ENCODE measurements around the gene TIMM21.

TIMM21 gene

GRCh38 chr18:74186661-74187060 is 38.3 kb downstream of the TIMM21 start:
- no peaks in the 10 kb centered on the region for H3K36me3 Mint-ChIP-seq (ENCODE audit: low read depth)
- H3K4me1 Mint-ChIP-seq (ENCODE audit: low read depth) = no peaks in the 10 kb centered on the region
- H3K9me3 Mint-ChIP-seq = no peaks in the 10 kb centered on the region
- H3K27me3 Mint-ChIP-seq = peaks cover 17% of the 10 kb centered on the region
- H3K4me3 Mint-ChIP-seq = no peak overlapping the region
- H3K27ac Mint-ChIP-seq = no peak overlapping the region
- intact Hi-C loops (cut with micrococcal nuclease) = no loop called here

- intact Hi-C loops (cut with micrococcal nuclease) = no loop called here
- Mint-ChIP-seq H3K27me3 (peaks cover 23% of the 10 kb centered on the region), H3K9me3 (no peaks in the 10 kb centered on the region)
Observed at GRCh38 chr18:74190086-74190485, 41.8 kb downstream of the TIMM21 start.

GRCh38 chr18:74191577-74191976 is 43.3 kb downstream of the TIMM21 start:
- peaks cover 20% of the 10 kb centered on the region for H3K27me3 Mint-ChIP-seq
- H3K9me3 Mint-ChIP-seq = no peaks in the 10 kb centered on the region
- intact Hi-C loops (cut with micrococcal nuclease) = no loop called here
- H3K36me3 Mint-ChIP-seq (ENCODE audit: low read depth) = no peaks in the 10 kb centered on the region
- H3K4me1 Mint-ChIP-seq (ENCODE audit: low read depth) = no peaks in the 10 kb centered on the region
- H3K27ac Mint-ChIP-seq = no peak overlapping the region
- H3K4me3 Mint-ChIP-seq = no peak overlapping the region

More at GRCh38 chr18:74190086-74190485, 41.8 kb downstream of the TIMM21 start:
- no peaks in the 10 kb centered on the region for H3K36me3 Mint-ChIP-seq (ENCODE audit: low read depth)
- H3K4me1 Mint-ChIP-seq (ENCODE audit: low read depth) = no peaks in the 10 kb centered on the region
- H3K4me3 Mint-ChIP-seq = no peak overlapping the region
- no peak overlapping the region for H3K27ac Mint-ChIP-seq

- Mint-ChIP-seq H3K9me3 (no peaks in the 10 kb centered on the region), H3K4me3 (no peak overlapping the region), H3K4me1 (ENCODE audit: low read depth) (no peaks in the 10 kb centered on the region), H3K36me3 (ENCODE audit: low read depth) (no peaks in the 10 kb centered on the region), H3K27ac (no peak overlapping the region), H3K27me3 (peaks cover 17% of the 10 kb centered on the region)
- intact Hi-C loops (cut with micrococcal nuclease) = loop anchor here (1.0 kb wide), 1 partner anchor 300 kb away; no protein-coding TSS in a partner anchor
Observed at GRCh38 chr18:74194691-74195090, 46.4 kb downstream of the TIMM21 start.

- Mint-ChIP-seq H3K36me3 (ENCODE audit: low read depth) (no peaks in the 10 kb centered on the region), H3K9me3 (no peaks in the 10 kb centered on the region), H3K4me1 (ENCODE audit: low read depth) (peaks cover 12% of the 10 kb centered on the region), H3K27me3 (peaks cover 13% of the 10 kb centered on the region), H3K4me3 (peak overlapping the region; percentile 13), H3K27ac (no peak overlapping the region)
- intact Hi-C loops (cut with micrococcal nuclease) = loop anchor here (1.0 kb wide), 2 partner anchors 146 to 356 kb away; no protein-coding TSS in a partner anchor
Observed at GRCh38 chr18:74196220-74197119, 48.1 kb downstream of the TIMM21 start.

- no peaks in the 10 kb centered on the region for H3K36me3 Mint-ChIP-seq (ENCODE audit: low read depth)
- peaks cover 12% of the 10 kb centered on the region for H3K4me1 Mint-ChIP-seq (ENCODE audit: low read depth)
- no peak overlapping the region for H3K27ac Mint-ChIP-seq
- intact Hi-C loops (cut with micrococcal nuclease) = no loop called here
- no peak overlapping the region for H3K4me3 Mint-ChIP-seq
- no peaks in the 10 kb centered on the region for H3K9me3 Mint-ChIP-seq
- peaks cover 12% of the 10 kb centered on the region for H3K27me3 Mint-ChIP-seq
Observed at GRCh38 chr18:74197705-74198341, 49.5 kb downstream of the TIMM21 start.

- no peak overlapping the region for H3K27ac Mint-ChIP-seq
- H3K36me3 Mint-ChIP-seq (ENCODE audit: low read depth) = no peaks in the 10 kb centered on the region
- peaks cover 12% of the 10 kb centered on the region for H3K27me3 Mint-ChIP-seq
- H3K9me3 Mint-ChIP-seq = no peaks in the 10 kb centered on the region
- H3K4me1 Mint-ChIP-seq (ENCODE audit: low read depth) = peaks cover 12% of the 10 kb centered on the region
- H3K4me3 Mint-ChIP-seq = no peak overlapping the region
- intact Hi-C loops (cut with micrococcal nuclease) = no loop called here
Observed at GRCh38 chr18:74198453-74198852, 50.1 kb downstream of the TIMM21 start.

GRCh38 chr18:74200780-74201179 is 52.5 kb downstream of the TIMM21 start:
- peaks cover 12% of the 10 kb centered on the region for H3K4me1 Mint-ChIP-seq (ENCODE audit: low read depth)
- no peak overlapping the region for H3K4me3 Mint-ChIP-seq
- no peaks in the 10 kb centered on the region for H3K27me3 Mint-ChIP-seq
- no peaks in the 10 kb centered on the region for H3K36me3 Mint-ChIP-seq (ENCODE audit: low read depth)
- intact Hi-C loops (cut with micrococcal nuclease) = no loop called here
- H3K27ac Mint-ChIP-seq = no peak overlapping the region
- H3K9me3 Mint-ChIP-seq = no peaks in the 10 kb centered on the region

GRCh38 chr18:74203811-74204210 is 55.5 kb downstream of the TIMM21 start:
- intact Hi-C loops (cut with micrococcal nuclease) = no loop called here

GRCh38 chr18:74204526-74205152 is 56.3 kb downstream of the TIMM21 start:
- Mint-ChIP-seq H3K4me3 (no peak overlapping the region), H3K36me3 (ENCODE audit: low read depth) (no peaks in the 10 kb centered on the region), H3K4me1 (ENCODE audit: low read depth) (peaks cover 12% of the 10 kb centered on the region), H3K9me3 (no peaks in the 10 kb centered on the region), H3K27me3 (no peaks in the 10 kb centered on the region), H3K27ac (no peak overlapping the region)
- intact Hi-C loops (cut with micrococcal nuclease) = no loop called here

More at GRCh38 chr18:74203811-74204210, 55.5 kb downstream of the TIMM21 start:
- no peaks in the 10 kb centered on the region for H3K36me3 Mint-ChIP-seq (ENCODE audit: low read depth)
- peaks cover 12% of the 10 kb centered on the region for H3K4me1 Mint-ChIP-seq (ENCODE audit: low read depth)
- H3K27me3 Mint-ChIP-seq = no peaks in the 10 kb centered on the region
- no peak overlapping the region for H3K4me3 Mint-ChIP-seq
- H3K9me3 Mint-ChIP-seq = no peaks in the 10 kb centered on the region
- H3K27ac Mint-ChIP-seq = no peak overlapping the region
